Measurements from ENCODE around the gene RELL1. TPM values are rescaled to one million over a fixed set of nuclear protein-coding genes. Genes with fewer than 3 reads are reported as not detected.

RELL1 gene
- total RNA-seq, 2 donors from 2014 or later, result 12.5 to 15.0 TPM

GRCh38 chr4:37602454-37603069 lies 83.6 kb downstream of the RELL1 start:
- H3K4me3 ChIP-seq, result no peak overlapping the region
- TF ChIP-seq POLR2A (IDR thresholded peaks at IDR 0.05) (no peak), CTCF (IDR thresholded peaks at IDR 0.05) (no peak)
- no peaks in the 10 kb centered on the region for H3K9me3 ChIP-seq
- peak in 2 of 4 donors; percentile 20 to 33 for DNase-seq
- H3K27ac ChIP-seq, result no peak overlapping the region
- ATAC-seq, result peak; percentile 38
- H3K4me1 ChIP-seq, result peaks cover 24% of the 10 kb centered on the region
- H3K36me3 ChIP-seq (replicated peaks in 1 of 2; ENCODE audit: insufficient read depth in 1 of 2, low read depth in 2 of 2), result no peaks in the 10 kb centered on the region
- no peaks in the 10 kb centered on the region for H3K27me3 ChIP-seq
- 46 to 47% methylated on average over 15 to 18 of the region's 18 CpGs for WGBS, 2 donors
- intact Hi-C loops (cut with DNase I), result loop anchor here (10.0 kb wide), 1 partner anchor 192 kb away; no protein-coding TSS in a partner anchor

- intact Hi-C loops (cut with DNase I), result loop anchor here (10.0 kb wide), 1 partner anchor 193 kb away; no protein-coding TSS in a partner anchor
- 40 to 43% methylated on average over 5 of the region's 5 CpGs for WGBS, 2 donors
- ATAC-seq, result no peak
- Histone ChIP-seq H3K9me3 (no peaks in the 10 kb centered on the region), H3K27ac (no peak overlapping the region), H3K27me3 (no peaks in the 10 kb centered on the region), H3K4me1 (peaks cover 24% of the 10 kb centered on the region), H3K4me3 (no peak overlapping the region), H3K36me3 (replicated peaks in 1 of 2; ENCODE audit: insufficient read depth in 1 of 2, low read depth in 2 of 2) (no peaks in the 10 kb centered on the region)
- DNase-seq, result peak in 3 of 4 donors; percentile 25 to 40 (median 37)
- no peak for TF ChIP-seq POLR2A (IDR thresholded peaks at IDR 0.05)
- TF ChIP-seq CTCF (IDR thresholded peaks at IDR 0.05), result no peak
Observed at GRCh38 chr4:37601531-37601930, 84.6 kb downstream of the RELL1 start.

GRCh38 chr4:37599092-37599790 lies 86.9 kb downstream of the RELL1 start:
- no peak for DNase-seq
- Histone ChIP-seq H3K4me3 (no peak overlapping the region), H3K27ac (no peak overlapping the region), H3K27me3 (no peaks in the 10 kb centered on the region), H3K4me1 (peaks cover 24% of the 10 kb centered on the region), H3K9me3 (no peaks in the 10 kb centered on the region), H3K36me3 (replicated peaks in 1 of 2; ENCODE audit: insufficient read depth in 1 of 2, low read depth in 2 of 2) (no peaks in the 10 kb centered on the region)
- TF ChIP-seq CTCF (IDR thresholded peaks at IDR 0.05), result no peak
- TF ChIP-seq POLR2A (IDR thresholded peaks at IDR 0.05), result no peak
- no peak for ATAC-seq
- intact Hi-C loops (cut with DNase I), result no loop called here
- 76 to 88% methylated on average over 8 to 9 of the region's 9 CpGs for WGBS, 2 donors

GRCh38 chr4:37597034-37597433 lies 89.1 kb downstream of the RELL1 start:
- Histone ChIP-seq H3K36me3 (replicated peaks in 1 of 2; ENCODE audit: insufficient read depth in 1 of 2, low read depth in 2 of 2) (no peaks in the 10 kb centered on the region), H3K9me3 (no peaks in the 10 kb centered on the region), H3K27ac (peak overlapping the region in 1 of 4 donors; percentile 34), H3K4me1 (peaks cover 11% of the 10 kb centered on the region), H3K4me3 (no peak overlapping the region), H3K27me3 (no peaks in the 10 kb centered on the region)
- intact Hi-C loops (cut with DNase I), result no loop called here
- DNase-seq (no peak), ATAC-seq (peak; percentile 58)
- 82 to 90% methylated on average over 3 to 4 of the region's 4 CpGs for WGBS, 2 donors
- TF ChIP-seq POLR2A (IDR thresholded peaks at IDR 0.05) (no peak), CTCF (IDR thresholded peaks at IDR 0.05) (no peak)

Measured in body of pancreas (tissue), 4 donors.